Measurements from ENCODE around the gene MANSC1. TPM values are rescaled to one million over a fixed set of nuclear protein-coding genes. Genes with fewer than 3 reads are reported as not detected.

The MANSC1 gene
- total and polyA plus RNA-seq, 10 of the 15 experiments (the other 5 are each of a cell fraction or from before 2014, with no cell fraction given) = 0.02 to 0.23 (median 0.11) TPM; not detected in 2

DNA sequence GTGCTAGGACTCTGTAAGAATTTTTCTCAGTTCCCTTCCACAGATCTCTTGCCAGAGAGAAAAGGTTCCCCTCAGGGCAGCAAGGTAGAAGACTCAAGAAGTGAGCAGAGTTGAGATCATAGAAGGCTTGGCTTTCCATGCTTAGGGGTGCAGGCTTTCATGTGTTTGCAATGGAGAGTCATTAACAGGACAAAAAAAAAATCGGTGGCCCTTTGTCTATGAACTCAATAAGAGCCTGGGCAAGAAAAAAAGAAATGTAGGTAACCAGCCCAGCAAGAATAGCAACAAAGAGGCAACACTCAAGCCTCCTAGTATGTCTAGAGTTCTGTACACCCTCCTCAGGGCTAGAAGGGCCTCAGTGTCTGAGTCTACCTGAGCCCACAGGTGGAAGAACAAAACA is 59.8 kb downstream of the MANSC1 start:
- Histone ChIP-seq H4K20me1 (ENCODE audit: control insufficient read depth, insufficient read depth) (no peaks in the 10 kb centered on the region), H3K4me2 (ENCODE audit: control insufficient read depth, insufficient read depth) (no peak overlapping the region), H3K27ac (ENCODE audit: control insufficient read depth, insufficient read depth) (no peak overlapping the region), H3K9ac (ENCODE audit: control insufficient read depth, insufficient read depth, low read length) (no peak overlapping the region), H3K36me3 (ENCODE audit: control insufficient read depth in 2 of 2, insufficient read depth in 2 of 2, low read length in 1 of 2) (no peaks in the 10 kb centered on the region), H3K4me3 (no peak overlapping the region), H3K79me2 (ENCODE audit: control insufficient read depth, insufficient read depth, low read length) (no peaks in the 10 kb centered on the region), H3K27me3 (replicated peaks in 1 of 2; ENCODE audit: control insufficient read depth in 2 of 2, insufficient read depth in 2 of 2, low read length in 1 of 2) (peaks cover 0 to 2% of the 10 kb centered on the region in 2 experiments; a peak in 1 of 4 replicates), H3K9me3 (replicated peaks; ENCODE audit: control insufficient read depth, insufficient read depth, low read length) (no peaks in the 10 kb centered on the region; the same call in 2 of the 3 replicates), H2AFZ (ENCODE audit: control insufficient read depth, low read depth, low read length) (no peak overlapping the region), H3K4me1 (ENCODE audit: control insufficient read depth, insufficient read depth, low read length) (no peaks in the 10 kb centered on the region)
- ChIA-PET CTCF (no interaction called here), RAD21 (ENCODE audit: unreplicated experiment) (no interaction called here), POLR2A (no interaction called here), SMC1A (ENCODE audit: uncharacterized antibody, unreplicated experiment) (no interaction called here)
- 0% methylated on average over 1 of the region's 1 CpG for WGBS (ENCODE audit: insufficient coverage, insufficient replicate concordance, low lambda C conversion rate, missing lambda C conversion rate)
- intact Hi-C loops (cut with micrococcal nuclease; ENCODE audit: unreplicated experiment) (no loop called here), in situ Hi-C loops (cut with MboI) (no loop called here)
- FAIRE-seq (no peak), ATAC-seq (no peak), DNase-seq (ENCODE audit: low read depth, low spot score) (no peak)
- TF ChIP-seq ETV6 (conservative IDR thresholded peaks at IDR 0.05 in 1 of 2, IDR thresholded peaks at IDR 0.05 in 1 of 2; ENCODE audit: borderline replicate concordance in 1 of 2, low read depth in 1 of 2) (no peak), ZNF217 (IDR thresholded peaks at IDR 0.05) (no peak), POLR2AphosphoS2 (IDR thresholded peaks at IDR 0.05; ENCODE audit: low read depth, low read length) (no peak), TAF1 (IDR thresholded peaks at IDR 0.05; ENCODE audit: borderline replicate concordance, low read depth, low read length) (no peak), IKZF1 (conservative IDR thresholded peaks at IDR 0.05) (no peak), WRNIP1 (IDR thresholded peaks at IDR 0.05; ENCODE audit: borderline replicate concordance, low read depth, low read length) (no peak), RBBP5 (conservative IDR thresholded peaks at IDR 0.05) (no peak), RCOR1 (conservative IDR thresholded peaks at IDR 0.05; ENCODE audit: low read depth, low read length) (no peak), YY1 (IDR thresholded peaks at IDR 0.05; ENCODE audit: low read depth, low read length) (no peak), ZSCAN29 (IDR thresholded peaks at IDR 0.05) (no peak)
- TF ChIP-seq, protein P1, sequence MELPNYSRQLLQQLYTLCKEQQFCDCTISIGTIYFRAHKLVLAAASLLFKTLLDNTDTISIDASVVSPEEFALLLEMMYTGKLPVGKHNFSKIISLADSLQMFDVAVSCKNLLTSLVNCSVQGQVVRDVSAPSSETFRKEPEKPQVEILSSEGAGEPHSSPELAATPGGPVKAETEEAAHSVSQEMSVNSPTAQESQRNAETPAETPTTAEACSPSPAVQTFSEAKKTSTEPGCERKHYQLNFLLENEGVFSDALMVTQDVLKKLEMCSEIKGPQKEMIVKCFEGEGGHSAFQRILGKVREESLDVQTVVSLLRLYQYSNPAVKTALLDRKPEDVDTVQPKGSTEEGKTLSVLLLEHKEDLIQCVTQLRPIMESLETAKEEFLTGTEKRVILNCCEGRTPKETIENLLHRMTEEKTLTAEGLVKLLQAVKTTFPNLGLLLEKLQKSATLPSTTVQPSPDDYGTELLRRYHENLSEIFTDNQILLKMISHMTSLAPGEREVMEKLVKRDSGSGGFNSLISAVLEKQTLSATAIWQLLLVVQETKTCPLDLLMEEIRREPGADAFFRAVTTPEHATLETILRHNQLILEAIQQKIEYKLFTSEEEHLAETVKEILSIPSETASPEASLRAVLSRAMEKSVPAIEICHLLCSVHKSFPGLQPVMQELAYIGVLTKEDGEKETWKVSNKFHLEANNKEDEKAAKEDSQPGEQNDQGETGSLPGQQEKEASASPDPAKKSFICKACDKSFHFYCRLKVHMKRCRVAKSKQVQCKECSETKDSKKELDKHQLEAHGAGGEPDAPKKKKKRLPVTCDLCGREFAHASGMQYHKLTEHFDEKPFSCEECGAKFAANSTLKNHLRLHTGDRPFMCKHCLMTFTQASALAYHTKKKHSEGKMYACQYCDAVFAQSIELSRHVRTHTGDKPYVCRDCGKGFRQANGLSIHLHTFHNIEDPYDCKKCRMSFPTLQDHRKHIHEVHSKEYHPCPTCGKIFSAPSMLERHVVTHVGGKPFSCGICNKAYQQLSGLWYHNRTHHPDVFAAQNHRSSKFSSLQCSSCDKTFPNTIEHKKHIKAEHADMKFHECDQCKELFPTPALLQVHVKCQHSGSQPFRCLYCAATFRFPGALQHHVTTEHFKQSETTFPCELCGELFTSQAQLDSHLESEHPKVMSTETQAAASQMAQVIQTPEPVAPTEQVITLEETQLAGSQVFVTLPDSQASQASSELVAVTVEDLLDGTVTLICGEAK (IDR thresholded peaks at IDR 0.05; ENCODE audit: borderline replicate concordance) = no peak
- TF ChIP-seq, protein P2, sequence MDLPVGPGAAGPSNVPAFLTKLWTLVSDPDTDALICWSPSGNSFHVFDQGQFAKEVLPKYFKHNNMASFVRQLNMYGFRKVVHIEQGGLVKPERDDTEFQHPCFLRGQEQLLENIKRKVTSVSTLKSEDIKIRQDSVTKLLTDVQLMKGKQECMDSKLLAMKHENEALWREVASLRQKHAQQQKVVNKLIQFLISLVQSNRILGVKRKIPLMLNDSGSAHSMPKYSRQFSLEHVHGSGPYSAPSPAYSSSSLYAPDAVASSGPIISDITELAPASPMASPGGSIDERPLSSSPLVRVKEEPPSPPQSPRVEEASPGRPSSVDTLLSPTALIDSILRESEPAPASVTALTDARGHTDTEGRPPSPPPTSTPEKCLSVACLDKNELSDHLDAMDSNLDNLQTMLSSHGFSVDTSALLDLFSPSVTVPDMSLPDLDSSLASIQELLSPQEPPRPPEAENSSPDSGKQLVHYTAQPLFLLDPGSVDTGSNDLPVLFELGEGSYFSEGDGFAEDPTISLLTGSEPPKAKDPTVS (IDR thresholded peaks at IDR 0.05; ENCODE audit: low read depth, low read length) = no peak
- no TSS peak for BruUV-seq (replicated peaks)

Data from GM12878 (cell line).